IMR-90 (cell line): ENCODE data around the gene HNRNPH1. TPM values are rescaled to one million over a fixed set of nuclear protein-coding genes. Genes with fewer than 3 reads are reported as not detected.

Source experiments
- ATAC-seq: fragments of 200-7000 bp; cut with Tn5 transposase; 2 replicates; pipeline ENCODE4 v1.9.1; 2020; ENCODE audit warnings: low read depth, mild to moderate bottlenecking, moderate library complexity
- BruUV-seq: library from RNA; stranded (reverse); fragments of 400-500 nt; replicated peaks from 2 replicates; lab custom pipeline; 2021; lab: Mats Ljungman, UMichigan
- CTCF ChIA-PET: fragments of 300-600 bp; formaldehyde crosslinking; extraction: SDS; loops from one replicate; lab custom pipeline; 2021; ENCODE audit warnings: antibody characterized with exemption; lab: Yijun Ruan, JAX
- POLR2A ChIA-PET: fragments of 300-600 bp; sonication (Branson Sonifier 250); formaldehyde crosslinking; loops from one replicate; lab custom pipeline; 2022; ENCODE audit warnings: antibody characterized with exemption; ENCODE audit not compliant: unreplicated experiment; lab: Charles Lee
- DNase-seq: peaks from one replicate; pipeline ENCODE4 v3.0.0; 2013
- H2AFZ ChIP-seq: replicated peaks from 2 replicates; pipeline ENCODE3; 2013; ENCODE audit warnings: low read length, mild to moderate bottlenecking; ENCODE audit not compliant: poor library complexity
- H2AK5ac ChIP-seq: 2 replicates; pipeline ENCODE4 v1.6.1; 2013; ENCODE audit warnings: low read depth, low read length, inconsistent platforms
- H2AK9ac ChIP-seq: replicated peaks from 2 replicates; pipeline ENCODE3; 2013; ENCODE audit warnings: mild to moderate bottlenecking, low read depth, low read length, moderate library complexity; ENCODE audit not compliant: poor library complexity
- H2BK120ac ChIP-seq: 2 replicates; pipeline ENCODE4 v1.6.1; 2013; ENCODE audit warnings: low read depth, low read length, inconsistent platforms
- H2BK15ac ChIP-seq: 3 replicates; pipeline ENCODE4 v1.6.1; 2013; ENCODE audit warnings: low read depth, low read length, inconsistent platforms
- H2BK20ac ChIP-seq: 2 replicates; pipeline ENCODE4 v1.6.1; 2013; ENCODE audit warnings: low read depth, mild to moderate bottlenecking, inconsistent platforms, low read length, moderate library complexity
- H2BK5ac ChIP-seq: 2 replicates; pipeline ENCODE4 v1.6.1; 2013; ENCODE audit warnings: mild to moderate bottlenecking, low read depth, low read length, inconsistent platforms; ENCODE audit not compliant: poor library complexity, severe bottlenecking
- H3K14ac ChIP-seq: replicated peaks from 2 replicates; pipeline ENCODE4 v1.6.1; 2013; ENCODE audit warnings: low read depth, low read length, inconsistent platforms
- H3K18ac ChIP-seq: 2 replicates; pipeline ENCODE4 v1.6.1; 2013; ENCODE audit warnings: low read depth, low read length, control low read depth
- H3K23ac ChIP-seq: 2 replicates; pipeline ENCODE4 v1.6.1; 2013; ENCODE audit warnings: low read depth, low read length, inconsistent platforms
- H3K27ac ChIP-seq: 2 replicates; pipeline ENCODE4 v1.5.1; 2013; ENCODE audit warnings: mild to moderate bottlenecking, control low read depth, low read length; ENCODE audit not compliant: insufficient read depth
- H3K27me3 ChIP-seq: 2 replicates; pipeline ENCODE4 v1.6.1; 2013; ENCODE audit warnings: low read length; ENCODE audit not compliant: control insufficient read depth, insufficient read depth
- H3K36me3 ChIP-seq: 2 replicates; pipeline ENCODE4 v1.6.1; 2013; ENCODE audit warnings: low read length, mixed read lengths; ENCODE audit not compliant: control insufficient read depth, insufficient read depth
- H3K4ac ChIP-seq: 2 replicates; pipeline ENCODE4 v1.6.1; 2013; ENCODE audit warnings: low read depth, low read length, inconsistent platforms
- H3K4me1 ChIP-seq: 2 replicates; pipeline ENCODE4 v1.6.1; 2013; ENCODE audit warnings: low read length, mixed read lengths; ENCODE audit not compliant: control insufficient read depth, insufficient read depth
- H3K4me2 ChIP-seq: 2 replicates; pipeline ENCODE4 v1.6.1; 2013; ENCODE audit warnings: low read depth, mild to moderate bottlenecking, control low read depth, low read length, moderate library complexity
- H3K4me3 ChIP-seq: 2 replicates; pipeline ENCODE4 v1.5.1; 2013; ENCODE audit warnings: low read depth, mild to moderate bottlenecking, control low read depth, low read length, moderate library complexity; ENCODE audit not compliant: insufficient read depth
- H3K56ac ChIP-seq: 2 replicates; pipeline ENCODE4 v1.6.1; 2013; ENCODE audit warnings: low read length, inconsistent platforms; ENCODE audit not compliant: insufficient read depth; ENCODE audit errors: extremely low read depth
- H3K79me1 ChIP-seq, 2 experiments: 2 replicates each; pipeline ENCODE4 v1.6.1; 2013; ENCODE audit warnings: low read length in 2 of 2, inconsistent platforms in 1 of 2, low read depth in 1 of 2
- H3K9ac ChIP-seq: 2 replicates; pipeline ENCODE4 v1.6.1; 2013; ENCODE audit warnings: low read depth, low read length, control low read depth
- H3K9me1 ChIP-seq: 2 replicates; pipeline ENCODE4 v1.6.1; 2013; ENCODE audit warnings: low read length, inconsistent platforms; ENCODE audit not compliant: insufficient read depth
- H3K9me3 ChIP-seq: 2 replicates; pipeline ENCODE4 v1.6.1; 2013; ENCODE audit warnings: low read length; ENCODE audit not compliant: control insufficient read depth, insufficient read depth
- H4K20me1 ChIP-seq: 2 replicates; pipeline ENCODE4 v1.6.1; 2013; ENCODE audit warnings: low read length, inconsistent platforms; ENCODE audit not compliant: insufficient read depth
- H4K5ac ChIP-seq: 2 replicates; pipeline ENCODE4 v1.6.1; 2013; ENCODE audit warnings: mild to moderate bottlenecking, low read depth, low read length, control low read depth
- H4K8ac ChIP-seq, 2 experiments: 2 replicates each; pipeline ENCODE4 v1.6.1; 2013; ENCODE audit warnings: low read depth in 2 of 2, low read length in 2 of 2, control low read depth in 1 of 2, inconsistent platforms in 1 of 2
- H4K91ac ChIP-seq: 2 replicates; pipeline ENCODE4 v1.6.1; 2013; ENCODE audit warnings: low read depth, low read length, inconsistent platforms; ENCODE audit not compliant: insufficient read depth
- BHLHE40 ChIP-seq: fragments of 150-350 bp; IDR thresholded peaks from 2 replicates; pipeline ENCODE4 v1.6.1; 2016; ENCODE audit warnings: mild to moderate bottlenecking, low read depth, low read length
- CEBPB ChIP-seq: IDR thresholded peaks from 2 replicates; pipeline ENCODE4 v1.6.1; 2012; ENCODE audit warnings: low read depth, low read length, improper control_type of control experiment
- CHD1 ChIP-seq: IDR thresholded peaks from 2 replicates; pipeline ENCODE4 v1.6.1; 2012; ENCODE audit warnings: low read depth, low read length, improper control_type of control experiment
- FOS ChIP-seq: fragments of 150-350 bp; IDR thresholded peaks from 2 replicates; pipeline ENCODE4 v1.6.1; 2016; ENCODE audit warnings: low read depth, low read length
- MAFK ChIP-seq: IDR thresholded peaks from 2 replicates; pipeline ENCODE4 v1.6.1; 2012; ENCODE audit warnings: low read depth, low read length, improper control_type of control experiment
- MAZ ChIP-seq: IDR thresholded peaks from 2 replicates; pipeline ENCODE4 v1.6.1; 2012; ENCODE audit warnings: low read depth, mild to moderate bottlenecking, low read length, improper control_type of control experiment, moderate library complexity, borderline replicate concordance
- MXI1 ChIP-seq: IDR thresholded peaks from 2 replicates; pipeline ENCODE4 v1.6.1; 2012; ENCODE audit warnings: low read depth, mild to moderate bottlenecking, low read length, moderate library complexity, borderline replicate concordance
- NFE2L2 ChIP-seq: fragments of 150-350 bp; IDR thresholded peaks from 2 replicates; pipeline ENCODE4 v1.6.1; 2016; ENCODE audit warnings: low read depth, mild to moderate bottlenecking, low read length
- POLR2A ChIP-seq: IDR thresholded peaks from 2 replicates; pipeline ENCODE4 v1.6.1; 2012; ENCODE audit warnings: mild to moderate bottlenecking, low read depth, low read length
- RAD21 ChIP-seq: IDR thresholded peaks from 2 replicates; pipeline ENCODE4 v1.6.1; 2012; ENCODE audit warnings: low read length, improper control_type of control experiment
- RFX5 ChIP-seq: IDR thresholded peaks from 2 replicates; pipeline ENCODE4 v1.8.0; 2012; ENCODE audit warnings: low read depth, mild to moderate bottlenecking, low read length, moderate library complexity
- SMC3 ChIP-seq: fragments of 150-350 bp; IDR thresholded peaks from 2 replicates; pipeline ENCODE4 v1.6.1; 2016; ENCODE audit warnings: low read depth, mild to moderate bottlenecking, antibody characterized with exemption, low read length, moderate library complexity
- WGBS, 2 experiments: methylation state at CpG; one replicate each; pipeline versions ENCODE4 v1.1.5 to v1.1.7; 2013; ENCODE audit warnings: missing lambda C conversion rate in 2 of 2; ENCODE audit not compliant: insufficient read length in 1 of 2; ENCODE audit errors: extremely low coverage in 2 of 2; 5-methylcytosine and 5-hydroxymethylcytosine counted together
- dilution Hi-C: fragments of 300-500 bp; cut with HindIII; formaldehyde crosslinking; loops from one replicate; pipeline ENCODE4 v1.14.3; 2018; ENCODE audit warnings: low sequenced_read_pairs; ENCODE audit not compliant: unreplicated experiment
- in situ Hi-C: fragments of 300-500 bp; cut with MboI; formaldehyde crosslinking; loops from 3 replicates; pipeline ENCODE4 v1.14.3; 2019; ENCODE audit warnings: low sequenced_read_pairs, inconsistent platforms, mixed read lengths
- intact Hi-C: fragments of 100-400 bp; cut with micrococcal nuclease; formaldehyde crosslinking; loops from 2 replicates; pipeline ENCODE4 v1.10.0; 2022
- polyA plus RNA-seq, 3 experiments: library from polyadenylated mRNA; depleted of rRNA; stranded (reverse); fragments of >200 nt; gene quantifications; 2 replicates each; pipeline ENCODE4 v1.2.3, GENCODE V29; 2012; ENCODE audit warnings: low replicate concordance in 1 of 3
- total RNA-seq: library from RNA; depleted of rRNA; stranded (reverse); fragments of >200 nt; gene quantifications from 2 replicates; pipeline ENCODE4 v1.2.3, GENCODE V29; 2012
- TF ChIP-seq, protein P1 (sequence below): fragments of 150-350 bp; IDR thresholded peaks from 2 replicates; pipeline ENCODE4 v1.6.1; 2017; ENCODE audit warnings: mild to moderate bottlenecking, antibody characterized with exemption, low read length, low read depth
- TF ChIP-seq, protein P2 (sequence below): conservative IDR thresholded peaks from 2 replicates; pipeline ENCODE4 v1.5.1; 2012; ENCODE audit warnings: mild to moderate bottlenecking, low read depth, low read length, improper control_type of control experiment
- TF ChIP-seq, protein P3 (sequence below): fragments of 150-350 bp; IDR thresholded peaks from 2 replicates; pipeline ENCODE4 v1.6.1; 2016; ENCODE audit warnings: low read depth, mild to moderate bottlenecking, low read length, moderate library complexity, borderline replicate concordance

Gene HNRNPH1
- total and polyA plus RNA-seq, 2 of the 4 experiments (the other 2 are of a cell fraction), result 288 to 300 TPM

DNA sequence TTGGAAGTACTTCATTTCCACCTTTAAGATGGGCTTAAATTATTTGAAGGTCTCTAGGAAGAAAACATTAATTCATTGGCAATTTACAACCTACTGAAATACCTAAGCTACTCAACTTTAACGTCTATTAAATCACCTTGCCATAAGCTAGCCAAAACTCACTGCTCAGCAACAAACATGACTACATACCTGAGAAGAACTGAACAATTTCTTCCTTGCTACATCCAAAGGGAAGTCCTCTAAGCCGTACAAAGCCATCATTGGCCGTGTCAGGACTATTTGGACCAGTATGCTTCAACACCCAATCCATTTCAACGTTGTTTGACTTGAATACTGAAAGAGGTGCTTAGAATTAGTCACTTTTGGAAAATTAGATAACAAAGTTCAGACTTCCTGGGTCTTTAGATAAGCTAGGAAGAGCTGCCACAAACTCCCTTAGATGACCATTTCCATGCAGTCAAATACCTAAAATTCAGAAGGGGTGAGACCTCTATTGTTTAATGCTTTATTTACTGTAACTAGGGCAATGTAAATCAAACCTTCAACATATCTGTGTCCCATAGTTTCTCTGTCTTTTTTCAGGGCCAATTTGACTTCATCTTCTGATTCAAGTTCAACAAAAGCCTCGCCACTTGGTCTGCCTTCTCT lies 2.6 kb downstream of the HNRNPH1 start:
- Histone ChIP-seq H4K20me1 (peaks cover 76% of the 10 kb centered on the region), H3K79me1 (peaks cover 13 to 41% of the 10 kb centered on the region in 2 experiments; a peak in 3 of 4 replicates), H3K4me1 (peaks cover 12% of the 10 kb centered on the region), H3K23ac (peak overlapping the region; percentile 81), H3K14ac (no peak overlapping the region), H3K9me1 (peaks cover 10% of the 10 kb centered on the region; the same call in 1 of the 2 replicates), H3K36me3 (peaks cover 49% of the 10 kb centered on the region), H2AFZ (no peak overlapping the region), H2BK120ac (no peak overlapping the region), H2BK20ac (no peak overlapping the region), H3K4me3 (peak overlapping the region; percentile 27), H2BK15ac (no peak overlapping the region), H4K5ac (no peak overlapping the region), H4K91ac (no peak overlapping the region), H3K27me3 (no peaks in the 10 kb centered on the region), H3K9ac (peak overlapping the region; percentile 80; the same call in 1 of the 2 replicates), H2AK5ac (no peak overlapping the region), H3K4me2 (peak overlapping the region; percentile 98), H3K18ac (no peak overlapping the region), H3K4ac (no peak overlapping the region), H3K27ac (no peak overlapping the region), H3K56ac (peak overlapping the region; percentile 2; the same call in 1 of the 2 replicates), H2AK9ac (no peak overlapping the region), H4K8ac (no peak overlapping the region), H2BK5ac (no peak overlapping the region), H3K9me3 (no peaks in the 10 kb centered on the region)
- intact Hi-C loops (loop anchor here (5.0 kb wide), 2 partner anchors 76 to 201 kb away; partner anchors contain the start of genes CANX and SQSTM1), dilution Hi-C loops (no loop called here), in situ Hi-C loops (no loop called here)
- POLR2A ChIA-PET, result interaction anchor here (0.6 kb wide), 1 partner anchor 33 kb away, joined by 3 read pairs; no protein-coding TSS in a partner anchor
- BruUV-seq, result no TSS peak
- CTCF ChIA-PET, result interaction anchor here (1.1 to 2.1 kb wide), 2 partner anchors 9 to 48 kb away, joined by 4 to 7 read pairs; no protein-coding TSS in a partner anchor
- no peak for ATAC-seq
- 20% methylated on average over 1 of the region's 5 CpGs; no CpG with 5 or more reads in 1 of the 2 experiments for WGBS, 2 experiments
- no peak for DNase-seq
- TF ChIP-seq POLR2A (no peak), MAFK (no peak), CHD1 (no peak), RAD21 (no peak), MXI1 (no peak), SMC3 (no peak), FOS (no peak), MAZ (no peak), CEBPB (no peak), RFX5 (no peak), NFE2L2 (no peak), BHLHE40 (no peak)
- TF ChIP-seq, protein P1, sequence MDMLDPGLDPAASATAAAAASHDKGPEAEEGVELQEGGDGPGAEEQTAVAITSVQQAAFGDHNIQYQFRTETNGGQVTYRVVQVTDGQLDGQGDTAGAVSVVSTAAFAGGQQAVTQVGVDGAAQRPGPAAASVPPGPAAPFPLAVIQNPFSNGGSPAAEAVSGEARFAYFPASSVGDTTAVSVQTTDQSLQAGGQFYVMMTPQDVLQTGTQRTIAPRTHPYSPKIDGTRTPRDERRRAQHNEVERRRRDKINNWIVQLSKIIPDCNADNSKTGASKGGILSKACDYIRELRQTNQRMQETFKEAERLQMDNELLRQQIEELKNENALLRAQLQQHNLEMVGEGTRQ, result no peak
- TF ChIP-seq, protein P2, sequence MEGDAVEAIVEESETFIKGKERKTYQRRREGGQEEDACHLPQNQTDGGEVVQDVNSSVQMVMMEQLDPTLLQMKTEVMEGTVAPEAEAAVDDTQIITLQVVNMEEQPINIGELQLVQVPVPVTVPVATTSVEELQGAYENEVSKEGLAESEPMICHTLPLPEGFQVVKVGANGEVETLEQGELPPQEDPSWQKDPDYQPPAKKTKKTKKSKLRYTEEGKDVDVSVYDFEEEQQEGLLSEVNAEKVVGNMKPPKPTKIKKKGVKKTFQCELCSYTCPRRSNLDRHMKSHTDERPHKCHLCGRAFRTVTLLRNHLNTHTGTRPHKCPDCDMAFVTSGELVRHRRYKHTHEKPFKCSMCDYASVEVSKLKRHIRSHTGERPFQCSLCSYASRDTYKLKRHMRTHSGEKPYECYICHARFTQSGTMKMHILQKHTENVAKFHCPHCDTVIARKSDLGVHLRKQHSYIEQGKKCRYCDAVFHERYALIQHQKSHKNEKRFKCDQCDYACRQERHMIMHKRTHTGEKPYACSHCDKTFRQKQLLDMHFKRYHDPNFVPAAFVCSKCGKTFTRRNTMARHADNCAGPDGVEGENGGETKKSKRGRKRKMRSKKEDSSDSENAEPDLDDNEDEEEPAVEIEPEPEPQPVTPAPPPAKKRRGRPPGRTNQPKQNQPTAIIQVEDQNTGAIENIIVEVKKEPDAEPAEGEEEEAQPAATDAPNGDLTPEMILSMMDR, result no peak
- TF ChIP-seq, protein P3, sequence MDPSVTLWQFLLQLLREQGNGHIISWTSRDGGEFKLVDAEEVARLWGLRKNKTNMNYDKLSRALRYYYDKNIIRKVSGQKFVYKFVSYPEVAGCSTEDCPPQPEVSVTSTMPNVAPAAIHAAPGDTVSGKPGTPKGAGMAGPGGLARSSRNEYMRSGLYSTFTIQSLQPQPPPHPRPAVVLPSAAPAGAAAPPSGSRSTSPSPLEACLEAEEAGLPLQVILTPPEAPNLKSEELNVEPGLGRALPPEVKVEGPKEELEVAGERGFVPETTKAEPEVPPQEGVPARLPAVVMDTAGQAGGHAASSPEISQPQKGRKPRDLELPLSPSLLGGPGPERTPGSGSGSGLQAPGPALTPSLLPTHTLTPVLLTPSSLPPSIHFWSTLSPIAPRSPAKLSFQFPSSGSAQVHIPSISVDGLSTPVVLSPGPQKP, result no peak
